ENCODE measurements around the gene RP2. TPM values are rescaled to one million over a fixed set of nuclear protein-coding genes. Genes with fewer than 3 reads are reported as not detected.

The RP2 gene
- 11.8 and 12.1 TPM in 2 replicates for total RNA-seq
- long read RNA-seq, transcript RP2-201 (5 exons, 3,803 nt), result major isoform, 21 of 25 reads
- long read RNA-seq, partial matches to known transcripts, result 3 of 25 reads
- long read RNA-seq, other reads (novel, unspliced or antisense), result 1 of 25 reads

DNA sequence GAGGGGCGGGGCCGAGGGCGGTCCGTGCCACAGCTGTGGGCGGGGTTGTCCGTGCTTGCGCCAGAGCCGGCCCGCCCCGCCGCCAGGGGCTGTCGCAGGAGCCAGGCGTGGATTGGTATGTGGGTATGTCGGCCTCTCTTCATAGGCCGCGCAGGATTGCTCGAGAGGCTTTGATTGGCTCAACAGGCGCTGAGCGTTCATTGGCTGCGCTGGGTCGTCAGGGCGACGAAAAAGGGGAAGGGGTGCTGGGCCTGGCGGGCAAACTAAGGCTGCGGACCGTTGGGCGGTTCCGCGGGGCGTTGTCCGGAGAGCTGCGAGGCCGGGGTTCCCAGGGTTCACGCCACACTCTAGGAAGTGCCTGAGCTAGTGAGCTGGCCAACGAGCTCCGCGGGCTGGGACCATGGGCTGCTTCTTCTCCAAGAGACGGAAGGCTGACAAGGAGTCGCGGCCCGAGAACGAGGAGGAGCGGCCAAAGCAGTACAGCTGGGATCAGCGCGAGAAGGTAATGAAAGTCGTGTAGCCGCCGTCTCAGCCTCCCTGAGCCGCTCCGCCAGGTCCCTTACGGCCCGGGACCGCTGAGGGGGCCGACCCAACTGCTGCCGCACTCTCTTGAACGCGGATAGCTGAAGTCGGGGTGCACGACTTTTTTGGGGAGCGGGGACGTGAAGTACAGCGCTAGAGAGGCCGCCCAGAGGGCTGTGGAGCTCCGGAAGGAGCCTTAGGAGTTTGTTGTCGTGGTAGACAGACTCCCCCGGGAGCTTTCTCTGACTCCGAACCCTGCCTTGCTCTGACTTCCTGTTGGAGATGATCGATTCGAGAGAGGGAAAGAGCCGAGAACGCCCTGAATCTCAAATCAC lies at the start of gene RP2:
RP2 (plus strand) TSS at position 343 of the 857 bp plus-strand sequence; CDS start at position 401, 58 bp downstream.
- Mint-ChIP-seq H3K9me3 (no peaks in the 10 kb centered on the region), H3K4me1 (no peaks in the 10 kb centered on the region), H3K27me3 (ENCODE audit: low read depth) (no peaks in the 10 kb centered on the region), H3K36me3 (ENCODE audit: low read depth) (no peaks in the 10 kb centered on the region), H3K4me3 (peak within 1 kb of the TSS; percentile 100), H3K27ac (ENCODE audit: unreplicated experiment) (peak within 1 kb of the TSS; percentile 88)
- peak; percentile 73 for DNase-seq (ENCODE audit: low read depth, low spot score)
- TF ChIP-seq, protein P1, sequence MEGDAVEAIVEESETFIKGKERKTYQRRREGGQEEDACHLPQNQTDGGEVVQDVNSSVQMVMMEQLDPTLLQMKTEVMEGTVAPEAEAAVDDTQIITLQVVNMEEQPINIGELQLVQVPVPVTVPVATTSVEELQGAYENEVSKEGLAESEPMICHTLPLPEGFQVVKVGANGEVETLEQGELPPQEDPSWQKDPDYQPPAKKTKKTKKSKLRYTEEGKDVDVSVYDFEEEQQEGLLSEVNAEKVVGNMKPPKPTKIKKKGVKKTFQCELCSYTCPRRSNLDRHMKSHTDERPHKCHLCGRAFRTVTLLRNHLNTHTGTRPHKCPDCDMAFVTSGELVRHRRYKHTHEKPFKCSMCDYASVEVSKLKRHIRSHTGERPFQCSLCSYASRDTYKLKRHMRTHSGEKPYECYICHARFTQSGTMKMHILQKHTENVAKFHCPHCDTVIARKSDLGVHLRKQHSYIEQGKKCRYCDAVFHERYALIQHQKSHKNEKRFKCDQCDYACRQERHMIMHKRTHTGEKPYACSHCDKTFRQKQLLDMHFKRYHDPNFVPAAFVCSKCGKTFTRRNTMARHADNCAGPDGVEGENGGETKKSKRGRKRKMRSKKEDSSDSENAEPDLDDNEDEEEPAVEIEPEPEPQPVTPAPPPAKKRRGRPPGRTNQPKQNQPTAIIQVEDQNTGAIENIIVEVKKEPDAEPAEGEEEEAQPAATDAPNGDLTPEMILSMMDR (conservative IDR thresholded peaks at IDR 0.05), result peak; percentile 20

DNA sequence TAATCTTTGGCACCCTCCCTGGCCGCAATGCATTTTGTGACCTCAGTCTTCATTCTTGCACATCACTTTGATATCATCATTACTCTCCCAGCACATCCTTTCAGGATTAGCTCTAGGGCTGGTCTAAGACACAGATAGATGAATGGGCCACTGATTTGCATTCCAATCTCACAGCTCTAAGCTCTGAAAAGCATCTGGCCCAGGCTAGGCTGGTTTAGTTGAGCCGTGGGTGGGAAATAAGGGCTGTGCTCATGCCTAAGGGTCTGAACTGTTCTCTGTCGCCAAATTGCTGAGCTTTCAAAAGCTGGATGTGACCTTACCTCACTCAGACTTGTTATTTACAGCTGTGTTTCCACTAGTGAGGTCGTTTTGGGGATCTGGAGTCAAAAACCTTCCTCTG lies 47.9 kb upstream of the RP2 start:
- H3K9me3 Mint-ChIP-seq, result peaks cover 7% of the 10 kb centered on the region
- no peaks in the 10 kb centered on the region for H3K4me1 Mint-ChIP-seq
- H3K4me3 Mint-ChIP-seq, result no peak overlapping the region
- H3K27ac Mint-ChIP-seq (ENCODE audit: unreplicated experiment), result no peak overlapping the region
- no peak for DNase-seq (ENCODE audit: low read depth, low spot score)
- H3K36me3 Mint-ChIP-seq (ENCODE audit: low read depth), result peaks cover 3% of the 10 kb centered on the region
- H3K27me3 Mint-ChIP-seq (ENCODE audit: low read depth), result no peaks in the 10 kb centered on the region
- TF ChIP-seq, protein P1 (conservative IDR thresholded peaks at IDR 0.05), result no peak

DNA sequence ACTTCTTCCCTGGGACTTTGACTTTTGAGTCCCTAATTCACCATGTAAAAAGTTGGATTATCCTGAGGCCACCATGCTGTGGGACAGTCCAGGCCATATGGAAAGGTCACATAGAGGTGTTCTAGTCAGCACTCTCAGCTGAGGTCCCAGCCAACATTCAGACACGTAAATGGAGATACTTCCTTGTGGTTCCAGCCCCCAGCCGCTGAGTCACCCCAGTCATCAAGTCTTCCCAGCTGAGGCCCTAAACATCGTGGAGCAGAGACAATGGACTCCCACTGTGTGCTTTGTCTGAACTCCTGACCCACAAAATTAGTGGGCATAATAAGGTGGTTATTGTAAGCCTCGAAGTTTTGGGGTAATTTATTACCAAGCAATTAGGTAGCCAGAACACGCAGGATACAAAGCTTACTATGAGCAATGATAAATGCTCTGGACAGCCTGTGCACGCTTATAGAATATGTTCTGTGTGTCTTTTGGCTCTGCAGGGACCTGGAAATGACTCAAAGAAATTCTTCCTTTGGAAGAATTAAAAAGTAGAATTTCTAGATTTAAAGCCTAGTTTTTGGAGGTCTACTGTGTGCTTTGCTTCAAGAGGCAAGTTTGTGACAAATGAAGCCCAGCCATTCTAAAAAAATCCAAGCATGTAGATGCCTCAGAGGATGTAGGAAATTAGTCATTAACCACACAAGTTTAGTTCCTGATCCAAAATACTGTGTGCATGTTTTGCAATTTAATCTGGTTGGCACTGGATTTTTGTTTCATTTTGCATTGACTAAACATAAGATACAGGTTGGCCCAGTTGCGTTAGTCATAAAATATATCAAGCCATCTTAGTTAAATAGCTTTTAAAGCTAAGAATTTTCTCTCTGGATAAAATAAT lies 44.7 kb upstream of the RP2 start:
- Mint-ChIP-seq H3K27ac (ENCODE audit: unreplicated experiment) (no peak overlapping the region), H3K27me3 (ENCODE audit: low read depth) (no peaks in the 10 kb centered on the region), H3K9me3 (peaks cover 4% of the 10 kb centered on the region), H3K4me3 (no peak overlapping the region), H3K36me3 (ENCODE audit: low read depth) (no peaks in the 10 kb centered on the region), H3K4me1 (peaks cover 4% of the 10 kb centered on the region)
- no peak for DNase-seq (ENCODE audit: low read depth, low spot score)
- TF ChIP-seq, protein P1 (conservative IDR thresholded peaks at IDR 0.05), result no peak

DNA sequence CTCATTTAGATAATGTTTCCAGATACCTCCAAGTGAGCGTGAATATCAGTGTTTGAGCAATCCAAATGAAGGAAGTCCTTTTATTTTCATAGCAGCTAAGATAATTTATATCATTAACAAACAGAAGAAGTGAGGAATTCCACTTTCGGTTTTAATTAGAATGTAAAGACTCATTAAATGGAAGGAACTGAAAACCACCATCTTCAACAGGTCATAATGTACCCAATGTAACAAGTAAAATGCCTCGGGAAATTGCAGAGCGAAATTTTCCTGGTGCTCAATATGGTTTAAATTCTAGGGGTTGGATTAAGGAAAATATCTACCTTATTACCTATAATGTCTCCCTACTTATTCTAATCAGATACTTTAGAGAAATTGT lies 44.0 kb upstream of the RP2 start:
- no peaks in the 10 kb centered on the region for H3K27me3 Mint-ChIP-seq (ENCODE audit: low read depth)
- H3K4me1 Mint-ChIP-seq, result peaks cover 4% of the 10 kb centered on the region
- no peak overlapping the region for H3K4me3 Mint-ChIP-seq
- no peak overlapping the region for H3K27ac Mint-ChIP-seq (ENCODE audit: unreplicated experiment)
- peaks cover 4% of the 10 kb centered on the region for H3K9me3 Mint-ChIP-seq
- no peaks in the 10 kb centered on the region for H3K36me3 Mint-ChIP-seq (ENCODE audit: low read depth)
- TF ChIP-seq, protein P1 (conservative IDR thresholded peaks at IDR 0.05), result no peak
- DNase-seq (ENCODE audit: low read depth, low spot score), result no peak

DNA sequence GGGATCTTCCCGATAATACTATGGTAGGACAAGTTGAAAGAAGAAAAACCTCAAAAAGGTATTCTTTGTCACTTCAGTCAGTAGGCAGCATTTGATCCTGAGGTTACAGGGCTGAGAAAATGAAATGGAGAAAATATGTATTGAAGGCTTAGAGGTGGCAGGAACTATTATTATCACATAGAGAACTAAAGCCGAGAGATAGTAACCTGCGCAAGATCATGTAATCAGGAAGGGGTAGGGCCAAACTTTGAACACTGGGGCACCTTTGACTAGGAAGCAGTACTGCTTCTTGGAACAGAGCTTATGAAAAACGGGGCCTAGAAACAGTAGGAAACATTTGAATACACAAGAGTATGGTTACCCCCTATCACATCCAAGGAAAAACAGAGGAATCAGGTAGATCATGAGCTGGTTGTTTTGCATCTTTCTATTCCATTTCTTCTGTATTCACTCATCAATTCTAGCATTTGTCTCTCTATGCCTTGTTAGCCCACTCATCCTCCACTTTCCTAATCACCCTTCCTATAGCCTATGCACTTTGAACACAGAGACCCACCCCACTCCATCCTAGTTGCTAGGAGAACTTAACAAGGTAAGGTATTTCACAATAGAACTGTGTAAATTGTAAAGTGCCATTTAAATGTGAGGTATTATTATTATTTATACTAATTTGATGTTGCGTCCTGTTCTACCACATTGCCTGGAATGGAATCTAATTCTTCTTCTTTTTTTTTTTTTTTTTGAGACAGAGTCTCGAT lies 43.3 kb upstream of the RP2 start:
- TF ChIP-seq, protein P1 (conservative IDR thresholded peaks at IDR 0.05), result no peak
- H3K27me3 Mint-ChIP-seq (ENCODE audit: low read depth), result no peaks in the 10 kb centered on the region
- DNase-seq (ENCODE audit: low read depth, low spot score), result no peak
- no peak overlapping the region for H3K27ac Mint-ChIP-seq (ENCODE audit: unreplicated experiment)
- no peaks in the 10 kb centered on the region for H3K36me3 Mint-ChIP-seq (ENCODE audit: low read depth)
- no peak overlapping the region for H3K4me3 Mint-ChIP-seq
- H3K4me1 Mint-ChIP-seq, result peaks cover 4% of the 10 kb centered on the region
- H3K9me3 Mint-ChIP-seq, result no peaks in the 10 kb centered on the region

All from neural crest cell (in vitro differentiated cells).